Stimulated activated CD4-positive, alpha-beta T cell treated with anti-CD3 and anti-CD28 coated beads, TNF-alpha, amount 100 ng/mL, for 4 hours (primary cell): Measurements from ENCODE around the gene TRIM72.
"Not testable (repeated sequence)": the region's sequence is repeated elsewhere in the genome, so short reads cannot be mapped to it uniquely, and the experiment has no call there.

Experiments used
- DNase-seq, 3 experiments: peaks; one replicate each; pipeline ENCODE4 v3.0.0-alpha.2; 2020; ENCODE audit warnings: low read depth in 3 of 3

Gene TRIM72

DNA sequence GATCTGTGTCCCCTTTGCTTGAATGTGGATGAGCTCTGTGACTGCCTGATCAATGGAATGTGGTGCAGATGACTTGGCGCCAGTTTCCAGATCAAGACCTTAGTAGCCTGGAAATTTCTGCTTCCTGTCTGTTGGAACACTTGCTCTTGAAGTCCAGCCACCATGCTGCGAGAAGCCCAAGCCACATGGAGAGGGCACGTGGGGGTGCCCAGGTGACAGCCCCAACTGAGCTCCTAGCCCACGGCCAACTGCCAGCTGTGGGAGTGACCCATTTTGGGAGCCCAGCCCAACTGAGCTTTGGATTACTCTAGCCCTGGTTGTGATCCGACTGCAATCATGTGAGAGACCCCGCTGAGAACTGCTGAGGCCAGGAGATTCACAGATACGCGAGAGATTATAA lies 42.5 kb downstream of the TRIM72 start:
- no peak for DNase-seq

DNA sequence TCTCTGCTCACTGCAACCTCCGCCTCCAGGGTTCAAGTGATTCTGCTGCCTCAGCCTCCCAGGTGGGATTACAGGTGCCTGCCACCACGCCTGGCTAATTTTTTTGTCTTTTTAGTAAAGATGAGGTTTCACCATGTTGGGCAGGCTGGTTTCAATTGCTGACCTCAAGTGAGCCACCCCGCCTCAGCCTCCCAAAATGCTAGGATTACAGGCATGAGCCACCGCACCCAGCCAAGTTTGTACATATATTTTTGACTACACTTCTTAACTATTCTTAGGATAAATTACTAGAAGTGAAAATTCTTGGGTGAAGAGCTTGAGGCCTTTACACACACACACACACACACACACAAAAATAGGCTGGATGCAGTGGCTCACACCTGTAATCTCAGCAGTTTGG lies 44.4 kb downstream of the TRIM72 start:
- DNase-seq, result no peak

DNA sequence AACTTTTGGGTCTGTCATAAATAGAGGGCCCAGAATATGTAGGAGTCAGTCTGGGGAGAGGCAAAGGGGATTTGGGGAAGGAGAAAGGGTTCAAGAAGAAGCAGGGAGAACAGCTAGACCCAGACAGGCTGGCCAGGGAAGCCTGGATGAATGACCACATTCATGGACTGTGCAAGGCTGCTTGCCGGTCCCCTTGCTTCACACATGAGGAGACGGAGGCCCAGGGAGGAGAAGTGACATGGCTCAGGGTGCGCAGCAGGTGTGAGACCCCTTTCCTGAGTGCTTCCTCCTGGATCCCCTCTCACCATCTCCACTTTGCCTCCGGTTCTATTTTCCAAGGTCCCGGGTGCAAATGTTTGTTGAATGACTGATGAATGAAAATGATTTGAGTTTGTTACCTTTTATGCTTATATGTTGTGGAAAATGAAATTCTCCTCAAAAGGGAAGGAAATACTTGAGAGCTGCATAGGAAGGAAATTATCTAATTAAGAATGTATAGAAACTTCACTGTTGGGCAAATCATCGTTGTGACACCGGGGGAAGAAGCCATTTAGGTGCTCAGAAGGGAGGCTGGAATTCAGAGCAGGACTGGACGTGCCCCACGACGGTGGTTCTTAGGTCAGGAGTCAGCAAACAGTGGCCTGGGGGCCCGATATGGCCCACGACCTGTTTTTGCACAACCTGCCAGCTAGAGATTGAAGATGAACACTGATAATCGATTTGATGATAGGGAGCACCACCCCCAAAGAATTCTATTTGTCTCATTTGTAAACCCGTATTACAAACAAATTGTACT lies 46.4 kb downstream of the TRIM72 start:
- no peak for DNase-seq

DNA sequence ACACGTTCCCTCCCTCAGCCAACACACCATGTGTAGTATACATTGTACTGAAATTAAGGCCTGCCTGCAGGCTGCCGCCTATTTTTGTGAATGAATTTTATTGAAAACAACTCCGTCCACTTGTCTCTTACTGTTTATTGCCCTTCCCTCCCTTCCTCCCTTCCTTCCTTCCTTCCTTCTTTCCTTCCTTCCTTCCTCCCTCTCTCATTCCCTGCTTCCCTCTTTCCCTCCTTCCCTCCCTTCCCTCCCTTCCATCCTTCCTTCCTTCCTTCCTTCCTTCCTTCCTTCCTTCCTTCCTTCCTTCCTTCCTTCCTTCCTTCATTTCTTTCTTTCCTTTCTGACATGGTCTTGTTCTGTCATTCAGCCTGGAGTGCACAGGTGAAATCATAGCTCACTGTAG lies 48.2 kb downstream of the TRIM72 start:
- no peak for DNase-seq

DNA sequence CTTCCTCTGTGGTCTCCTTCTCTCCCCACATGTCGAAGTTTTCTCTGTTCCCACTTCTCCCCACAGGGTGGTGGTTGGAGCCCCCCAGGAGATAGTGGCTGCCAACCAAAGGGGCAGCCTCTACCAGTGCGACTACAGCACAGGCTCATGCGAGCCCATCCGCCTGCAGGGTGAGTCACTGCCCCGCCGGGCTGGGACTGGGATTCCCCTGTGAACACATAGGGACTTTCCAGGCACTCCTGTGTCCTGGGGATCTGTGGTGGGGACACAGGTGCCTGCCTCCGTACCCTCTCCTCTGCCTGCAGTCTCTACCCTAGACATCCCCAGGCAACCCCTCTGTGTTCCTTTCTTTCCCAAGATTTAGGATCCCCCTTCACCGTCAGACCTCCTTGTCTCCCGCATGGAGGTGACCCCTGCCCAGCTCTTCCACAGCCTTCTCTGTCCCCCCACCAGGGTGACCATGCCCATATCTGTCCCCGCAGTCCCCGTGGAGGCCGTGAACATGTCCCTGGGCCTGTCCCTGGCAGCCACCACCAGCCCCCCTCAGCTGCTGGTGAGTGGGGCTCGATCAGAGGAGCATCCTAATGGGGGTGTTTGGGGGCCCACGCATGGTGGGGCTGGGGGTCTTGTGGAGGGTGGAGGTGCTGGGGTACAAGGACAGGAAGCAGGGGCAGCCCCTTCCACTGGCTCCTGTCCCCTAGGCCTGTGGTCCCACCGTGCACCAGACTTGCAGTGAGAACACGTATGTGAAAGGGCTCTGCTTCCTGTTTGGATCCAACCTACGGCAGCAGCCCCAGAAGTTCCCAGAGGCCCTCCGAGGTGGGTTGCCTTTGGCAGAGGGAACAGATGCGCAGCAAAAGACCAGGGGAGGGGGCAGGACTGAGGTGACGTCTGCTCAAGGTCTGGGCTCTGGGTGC lies 51.7 kb downstream of the TRIM72 start:
- peak; percentile 41 to 49 (median 43) for DNase-seq

DNA sequence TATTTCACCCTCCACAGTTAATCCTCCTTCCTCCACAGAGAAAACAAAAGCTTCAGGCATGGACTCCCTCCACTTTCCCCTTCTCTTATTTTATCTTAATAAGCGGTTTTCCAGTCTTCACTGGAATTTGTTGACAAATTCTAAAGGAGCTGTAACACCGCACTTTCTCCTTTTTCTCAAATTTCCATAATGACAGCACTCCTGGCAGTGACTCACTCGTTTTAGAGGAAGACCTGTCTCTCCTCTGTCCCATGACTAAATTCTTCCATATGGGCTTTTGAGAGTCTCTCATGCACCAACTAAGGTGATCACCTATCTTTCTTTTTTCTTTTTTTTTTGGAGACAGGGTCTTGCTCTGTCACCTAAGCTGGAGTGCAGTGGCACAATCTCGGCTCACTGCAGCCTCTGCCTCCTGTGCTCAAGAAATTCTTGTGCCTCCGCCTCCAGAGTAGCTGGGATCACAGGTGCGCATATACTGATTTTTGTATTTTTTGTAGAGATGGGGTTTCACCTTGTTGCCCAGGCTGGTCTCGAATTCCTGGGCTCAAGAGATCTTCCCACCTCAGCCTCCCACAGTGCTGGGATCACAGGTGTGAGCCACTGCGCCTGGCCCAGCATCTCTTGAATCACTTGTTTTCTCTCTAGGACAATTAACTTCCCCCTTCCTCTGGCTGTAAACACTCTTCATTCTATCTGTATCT lies 53.6 kb downstream of the TRIM72 start:
- DNase-seq, result no peak

DNA sequence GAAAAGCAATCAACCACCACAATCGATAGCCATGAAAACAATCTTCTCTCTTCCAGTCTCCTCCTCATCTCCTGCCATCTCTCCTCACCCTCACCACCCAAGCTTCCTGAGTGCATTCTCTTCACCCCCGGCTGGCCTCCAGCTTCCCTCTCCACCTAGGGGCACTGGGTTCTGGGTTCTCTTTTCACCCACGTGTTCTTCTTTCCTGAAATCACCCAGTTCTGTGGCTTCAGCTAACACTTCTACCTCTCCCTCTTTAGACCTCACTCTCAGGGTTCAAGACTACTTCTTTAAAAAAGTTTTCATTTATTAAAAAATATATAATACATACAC lies 54.1 kb downstream of the TRIM72 start:
- DNase-seq, result no peak

DNA sequence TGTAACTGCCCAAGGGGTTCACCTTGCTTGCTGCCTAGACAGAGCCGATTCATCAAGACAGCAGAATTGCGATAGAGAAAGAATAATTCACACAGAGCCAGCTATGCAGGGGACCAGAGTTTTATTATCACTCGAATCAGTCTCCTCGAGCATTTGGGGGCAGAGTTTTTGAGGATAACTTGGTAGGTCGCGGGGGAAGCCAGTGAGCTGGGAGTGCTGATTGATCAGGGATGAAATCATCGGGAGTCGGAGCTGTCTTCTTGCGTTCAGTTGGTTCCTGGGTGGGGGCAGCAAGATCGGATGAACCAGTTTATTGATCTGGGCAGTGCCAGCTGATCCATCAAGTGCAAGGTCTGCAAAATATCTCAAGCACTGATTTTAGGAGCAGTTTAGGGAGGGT lies 55.0 kb downstream of the TRIM72 start:
- DNase-seq, result no peak

DNA sequence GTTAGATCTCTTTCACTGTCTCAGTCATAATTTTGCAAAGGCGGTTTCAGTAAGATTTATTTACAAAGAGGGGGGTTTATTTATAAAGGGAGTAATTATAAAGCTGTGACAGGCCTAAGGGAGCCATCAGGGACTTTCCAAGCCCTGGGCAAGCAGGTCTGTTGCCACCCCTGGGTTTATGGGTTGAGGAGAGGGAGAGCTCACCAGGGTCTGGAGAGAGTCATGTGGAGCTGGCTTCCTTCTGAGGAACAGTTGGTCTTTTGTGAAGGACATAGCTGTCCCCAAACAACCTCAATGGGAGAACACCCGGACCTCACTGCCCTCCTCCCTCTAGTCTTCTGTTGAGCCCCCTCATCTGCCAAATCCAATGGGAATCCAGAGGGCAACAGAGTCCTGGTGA lies 55.6 kb downstream of the TRIM72 start:
- no peak for DNase-seq

DNA sequence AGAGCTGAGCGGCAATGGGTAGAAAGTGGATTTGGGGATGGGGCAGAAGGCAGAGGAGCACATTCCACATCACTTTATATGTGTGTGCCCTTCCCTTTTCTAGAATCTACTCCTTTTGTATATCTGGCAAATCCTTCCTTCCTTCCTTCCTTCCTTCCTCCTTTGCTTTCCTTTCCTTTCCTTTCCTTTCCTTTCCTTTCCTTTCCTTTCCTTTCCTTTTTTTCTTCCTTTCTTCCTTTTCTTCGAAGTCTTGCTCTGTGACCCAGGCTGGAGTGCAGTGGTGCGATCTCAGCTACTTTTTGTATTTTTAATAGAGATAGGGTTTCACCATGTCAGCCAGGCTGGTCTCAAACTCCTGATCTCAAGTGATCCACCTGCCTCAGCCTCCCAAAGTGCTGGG lies 56.1 kb downstream of the TRIM72 start:
- not testable (repeated sequence) for DNase-seq

DNA sequence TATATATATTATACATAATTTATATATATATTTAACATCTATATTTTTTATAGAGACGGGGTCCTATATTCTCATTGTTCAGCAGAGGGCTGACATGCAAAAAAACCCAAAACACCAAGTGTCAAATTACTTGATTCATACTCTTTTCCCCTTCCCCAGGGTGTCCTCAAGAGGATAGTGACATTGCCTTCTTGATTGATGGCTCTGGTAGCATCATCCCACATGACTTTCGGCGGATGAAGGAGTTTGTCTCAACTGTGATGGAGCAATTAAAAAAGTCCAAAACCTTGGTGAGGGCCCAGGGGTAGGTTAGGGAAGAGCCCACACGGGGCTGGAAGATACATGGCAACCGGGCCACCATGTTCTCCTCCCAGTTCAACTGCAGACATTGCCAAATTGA lies 56.9 kb downstream of the TRIM72 start:
- no peak for DNase-seq

DNA sequence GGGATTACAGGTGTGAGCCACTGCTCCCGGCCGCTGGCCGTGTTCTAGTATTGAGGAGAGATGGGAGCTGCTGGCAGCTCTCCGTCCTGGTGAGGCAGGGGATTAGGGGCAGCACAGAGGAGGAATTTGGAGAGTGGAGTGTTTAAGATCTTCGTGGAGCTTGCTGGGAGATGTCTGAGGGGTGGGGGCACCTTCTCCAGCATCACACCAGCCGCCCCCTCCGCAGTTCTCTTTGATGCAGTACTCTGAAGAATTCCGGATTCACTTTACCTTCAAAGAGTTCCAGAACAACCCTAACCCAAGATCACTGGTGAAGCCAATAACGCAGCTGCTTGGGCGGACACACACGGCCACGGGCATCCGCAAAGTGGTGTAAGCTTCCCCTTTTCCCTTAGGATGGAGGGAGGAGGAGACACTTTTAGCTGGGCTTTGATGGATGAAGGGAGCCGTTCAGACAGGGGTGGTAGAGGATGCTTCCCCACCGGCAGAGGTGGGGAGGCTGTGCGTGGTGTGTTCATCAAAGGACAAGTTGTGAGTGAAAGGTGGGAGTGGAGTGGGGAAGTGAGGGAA lies 57.8 kb downstream of the TRIM72 start:
- no peak for DNase-seq

DNA sequence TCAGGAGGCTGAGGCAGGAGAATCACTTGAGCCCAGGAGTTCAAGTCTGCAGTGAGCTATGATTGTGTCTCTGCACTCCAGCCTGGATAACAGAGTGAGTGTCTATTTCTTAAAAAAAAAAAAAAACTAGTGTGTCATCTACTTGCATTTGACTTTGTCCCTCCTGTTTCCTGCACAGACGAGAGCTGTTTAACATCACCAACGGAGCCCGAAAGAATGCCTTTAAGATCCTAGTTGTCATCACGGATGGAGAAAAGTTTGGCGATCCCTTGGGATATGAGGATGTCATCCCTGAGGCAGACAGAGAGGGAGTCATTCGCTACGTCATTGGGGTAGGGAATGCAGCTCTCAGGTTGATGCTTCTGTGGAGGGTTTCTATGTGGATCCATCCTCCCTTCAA lies 59.3 kb downstream of the TRIM72 start:
- no peak for DNase-seq

DNA sequence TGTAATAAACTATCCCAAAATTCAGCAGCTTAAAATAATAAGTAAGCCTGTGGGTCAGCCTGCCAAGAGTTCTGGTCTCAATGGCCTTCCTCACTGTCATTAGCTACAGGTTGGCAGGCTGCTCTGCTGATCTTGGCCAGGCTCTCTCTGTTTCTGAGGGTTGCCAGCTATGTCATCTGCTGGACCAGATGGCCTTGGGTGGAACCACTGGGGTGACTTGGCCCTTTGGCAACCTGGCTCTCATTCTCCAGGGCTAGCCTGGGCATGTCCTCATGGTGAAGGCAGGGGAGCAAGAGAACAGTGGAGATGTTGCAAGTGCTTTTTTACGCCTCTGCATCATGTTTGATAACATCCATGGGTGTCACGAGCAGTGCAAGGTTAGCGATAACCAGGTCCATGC lies 59.8 kb downstream of the TRIM72 start:
- DNase-seq, result no peak

DNA sequence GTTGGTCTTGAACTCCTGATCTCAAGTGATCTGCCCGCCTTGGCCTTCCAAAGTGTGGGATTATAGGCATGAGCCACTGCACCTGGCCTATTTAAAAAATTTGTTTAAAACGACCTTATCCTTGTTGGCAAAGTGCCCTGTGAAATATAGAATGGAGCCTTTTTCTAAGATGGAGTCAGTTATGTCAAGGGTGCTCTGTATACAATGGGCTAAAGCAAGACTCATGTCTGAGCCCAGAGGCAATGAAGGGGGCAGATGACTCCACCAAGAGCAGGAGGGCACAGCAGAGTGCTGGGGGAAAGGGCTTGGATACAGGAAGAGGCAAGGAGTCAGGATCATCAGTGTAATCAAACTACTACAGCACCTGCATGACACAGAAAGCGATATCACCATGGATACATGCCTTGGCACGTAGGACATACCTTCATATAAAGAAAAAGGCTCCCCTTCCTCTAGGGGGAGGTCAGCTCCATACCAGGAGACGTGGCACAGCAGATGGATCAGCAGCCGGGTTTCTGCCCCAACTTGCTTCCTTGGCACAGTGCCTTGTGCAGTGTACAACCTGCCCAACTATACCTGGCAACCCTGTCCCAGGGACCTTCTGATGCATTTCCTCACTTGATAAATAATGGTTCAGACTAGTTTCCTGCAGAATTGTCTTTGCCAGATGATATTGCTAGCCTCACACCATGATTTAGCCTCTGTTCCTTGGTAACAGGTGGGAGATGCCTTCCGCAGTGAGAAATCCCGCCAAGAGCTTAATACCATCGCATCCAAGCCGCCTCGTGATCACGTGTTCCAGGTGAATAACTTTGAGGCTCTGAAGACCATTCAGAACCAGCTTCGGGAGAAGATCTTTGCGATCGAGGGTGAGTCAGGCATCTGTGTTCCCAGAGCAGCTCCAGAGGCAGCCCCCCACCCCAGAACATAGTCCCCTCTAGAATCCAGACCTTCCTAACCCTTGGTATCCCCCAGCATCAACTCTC lies 61.2 kb downstream of the TRIM72 start:
- DNase-seq, result no peak

DNA sequence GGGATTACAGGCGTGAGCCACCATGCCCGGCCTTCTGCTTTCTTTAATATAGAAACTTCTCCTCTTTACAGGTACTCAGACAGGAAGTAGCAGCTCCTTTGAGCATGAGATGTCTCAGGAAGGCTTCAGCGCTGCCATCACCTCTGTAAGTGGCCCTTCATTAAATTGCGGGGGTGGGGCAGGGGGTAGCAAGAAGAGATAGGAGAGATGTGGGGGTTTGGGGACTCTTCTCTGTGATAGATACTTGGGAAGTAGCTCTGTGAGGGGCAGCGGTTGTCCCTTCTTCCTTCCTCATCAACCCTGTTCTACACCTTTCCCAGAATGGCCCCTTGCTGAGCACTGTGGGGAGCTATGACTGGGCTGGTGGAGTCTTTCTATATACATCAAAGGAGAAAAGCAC lies 62.7 kb downstream of the TRIM72 start:
- no peak for DNase-seq

DNA sequence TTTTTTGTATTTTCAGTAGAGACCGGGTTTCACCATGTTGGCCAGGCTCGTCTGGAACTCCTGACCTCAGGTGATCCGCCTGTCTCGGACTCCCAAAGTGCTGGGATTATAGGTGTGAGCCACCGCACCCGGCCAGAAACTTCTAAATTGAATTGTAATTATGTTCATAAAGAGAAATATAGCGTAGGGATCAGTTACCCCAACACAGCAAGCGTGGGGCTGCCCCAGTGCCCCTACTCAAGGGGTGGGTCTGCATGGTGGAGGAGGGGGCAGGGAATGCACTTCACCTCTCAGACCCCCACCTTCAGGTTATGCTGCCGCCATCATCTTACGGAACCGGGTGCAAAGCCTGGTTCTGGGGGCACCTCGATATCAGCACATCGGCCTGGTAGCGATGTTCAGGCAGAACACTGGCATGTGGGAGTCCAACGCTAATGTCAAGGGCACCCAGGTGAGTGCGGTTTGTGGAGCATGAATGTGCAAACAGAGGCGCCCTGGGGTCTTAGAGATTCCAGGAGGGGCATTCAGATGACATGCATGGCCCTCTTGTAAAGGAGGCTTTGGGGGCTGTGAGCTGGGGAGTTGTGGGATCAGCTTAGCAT lies 63.8 kb downstream of the TRIM72 start:
- no peak for DNase-seq

DNA sequence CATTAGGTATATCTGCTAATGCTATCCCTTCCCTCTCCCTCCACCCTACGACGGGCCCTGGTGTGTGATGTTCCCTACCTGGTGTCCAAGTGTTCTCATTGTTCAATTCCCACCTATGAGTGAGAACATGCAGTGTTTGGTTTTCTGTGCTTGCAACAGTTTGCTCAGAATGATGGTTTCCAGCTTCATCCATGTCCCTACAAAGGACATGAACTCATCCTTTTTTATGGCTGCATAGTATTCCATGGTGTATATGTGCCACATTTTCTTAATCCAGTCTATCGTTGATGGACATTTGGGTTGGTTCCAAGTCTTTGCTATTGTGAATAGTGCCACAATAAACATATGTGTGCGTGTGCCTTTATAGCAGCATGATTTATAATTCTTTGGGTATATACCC lies 64.9 kb downstream of the TRIM72 start:
- DNase-seq, result not testable (repeated sequence)
